ENCODE results near the gene RYK. TPM values are rescaled to one million over a fixed set of nuclear protein-coding genes. Genes with fewer than 3 reads are reported as not detected.

The RYK gene
- total RNA-seq, 1 experiment from 2014 or later = 60.6 TPM

DNA sequence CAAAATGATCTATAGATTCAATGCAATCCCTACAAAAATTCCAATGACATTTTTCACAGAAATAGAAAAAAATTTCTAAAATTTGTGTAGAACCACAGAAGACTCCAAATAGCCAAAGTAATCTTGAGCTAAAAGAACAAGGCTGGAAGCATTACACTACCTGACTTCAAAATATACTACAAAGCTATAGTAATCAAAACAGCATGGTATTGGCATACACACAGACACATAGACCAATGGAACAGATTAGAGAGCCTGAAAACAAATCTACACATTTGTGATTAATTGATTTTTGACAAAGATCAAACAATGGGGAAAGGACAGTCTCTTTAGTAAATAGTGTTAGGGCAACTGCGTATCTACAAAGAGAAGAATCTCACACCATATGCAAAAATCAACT lies 45.3 kb upstream of the RYK start:
- Histone ChIP-seq H3K18ac (ENCODE audit: insufficient read length, low read depth, low read length) (no peak overlapping the region), H3K27me3 (ENCODE audit: insufficient read depth, low read length) (no peaks in the 10 kb centered on the region), H3K4me1 (ENCODE audit: insufficient read depth, low read length) (no peaks in the 10 kb centered on the region), H2BK12ac (ENCODE audit: insufficient read length, low read depth, low read length) (no peak overlapping the region), H2BK15ac (ENCODE audit: low read depth, low read length) (no peak overlapping the region), H3K27ac (ENCODE audit: insufficient read length, low read depth, low read length) (no peak overlapping the region), H2BK5ac (ENCODE audit: insufficient read length, low read length) (no peak overlapping the region), H3K4me2 (ENCODE audit: insufficient read depth, insufficient read length, low read length) (no peak overlapping the region), H2BK120ac (ENCODE audit: low read depth, low read length, poor library complexity, severe bottlenecking) (no peak overlapping the region), H2BK20ac (ENCODE audit: low read depth, low read length, poor library complexity, severe bottlenecking) (no peak overlapping the region), H4K5ac (ENCODE audit: insufficient read length, low read depth, low read length) (no peak overlapping the region), H3K14ac (ENCODE audit: insufficient read depth, low read length) (no peak overlapping the region), H3K79me2 (ENCODE audit: insufficient read depth, low read length) (no peaks in the 10 kb centered on the region), H2AFZ (ENCODE audit: low read length) (no peak overlapping the region), H3K56ac (ENCODE audit: insufficient read length, low read depth, low read length) (no peak overlapping the region), H2AK5ac (ENCODE audit: insufficient read length, low read length) (no peak overlapping the region), H3K23me2 (ENCODE audit: insufficient read length, low read depth, low read length, poor library complexity, severe bottlenecking) (no peaks in the 10 kb centered on the region), H3K9ac (ENCODE audit: extremely low read depth, insufficient read length, low read length) (no peak overlapping the region), H4K8ac (replicated peaks; ENCODE audit: insufficient read length, low read depth, low read length) (no peak overlapping the region), H4K20me1 (ENCODE audit: control insufficient read depth, insufficient read depth, insufficient read length) (no peaks in the 10 kb centered on the region), H3K23ac (ENCODE audit: insufficient read length, low read depth, low read length) (no peak overlapping the region), H3K4ac (ENCODE audit: low read depth, low read length) (no peak overlapping the region), H3T11ph (ENCODE audit: low read length) (no peak overlapping the region), H3K79me1 (ENCODE audit: insufficient read depth, low read depth, low read length, poor library complexity, severe bottlenecking) (no peaks in the 10 kb centered on the region), H3K9me3 (ENCODE audit: control insufficient read depth, low read depth, low read length) (no peaks in the 10 kb centered on the region), H4K91ac (ENCODE audit: insufficient read length, low read depth, low read length) (no peak overlapping the region)
- Mint-ChIP-seq H3K9me3 (peaks cover 0 to 6% of the 10 kb centered on the region in 2 experiments; a peak in 2 of 5 replicates), H3K4me1 (peaks cover 2 to 9% of the 10 kb centered on the region in 2 experiments; a peak in 2 of 4 replicates), H3K27ac (no peak overlapping the region), H3K36me3 (ENCODE audit: insufficient read depth in 1 of 3, low read depth in 3 of 3) (no peaks in the 10 kb centered on the region; a peak in 1 of 7 replicates), H3K27me3 (ENCODE audit: low read depth) (no peaks in the 10 kb centered on the region), H3K4me3 (no peak overlapping the region)
- WGBS (ENCODE audit: extremely low coverage, insufficient read length, low lambda C conversion rate) = no CpG with 5 or more reads among the region's 1 CpG
- TF ChIP-seq, protein P1, sequence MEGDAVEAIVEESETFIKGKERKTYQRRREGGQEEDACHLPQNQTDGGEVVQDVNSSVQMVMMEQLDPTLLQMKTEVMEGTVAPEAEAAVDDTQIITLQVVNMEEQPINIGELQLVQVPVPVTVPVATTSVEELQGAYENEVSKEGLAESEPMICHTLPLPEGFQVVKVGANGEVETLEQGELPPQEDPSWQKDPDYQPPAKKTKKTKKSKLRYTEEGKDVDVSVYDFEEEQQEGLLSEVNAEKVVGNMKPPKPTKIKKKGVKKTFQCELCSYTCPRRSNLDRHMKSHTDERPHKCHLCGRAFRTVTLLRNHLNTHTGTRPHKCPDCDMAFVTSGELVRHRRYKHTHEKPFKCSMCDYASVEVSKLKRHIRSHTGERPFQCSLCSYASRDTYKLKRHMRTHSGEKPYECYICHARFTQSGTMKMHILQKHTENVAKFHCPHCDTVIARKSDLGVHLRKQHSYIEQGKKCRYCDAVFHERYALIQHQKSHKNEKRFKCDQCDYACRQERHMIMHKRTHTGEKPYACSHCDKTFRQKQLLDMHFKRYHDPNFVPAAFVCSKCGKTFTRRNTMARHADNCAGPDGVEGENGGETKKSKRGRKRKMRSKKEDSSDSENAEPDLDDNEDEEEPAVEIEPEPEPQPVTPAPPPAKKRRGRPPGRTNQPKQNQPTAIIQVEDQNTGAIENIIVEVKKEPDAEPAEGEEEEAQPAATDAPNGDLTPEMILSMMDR (conservative IDR thresholded peaks at IDR 0.05) = no peak
- DNase-seq = no peak
